Smooth muscle cell of the brain vasculature (primary cell): ENCODE data around the gene TM4SF20.

Experiments used
- DNase-seq: peaks from one replicate; pipeline ENCODE4 v3.0.0-alpha.2; 2012; ENCODE audit warnings: low read depth, low spot score

TM4SF20 gene

DNA sequence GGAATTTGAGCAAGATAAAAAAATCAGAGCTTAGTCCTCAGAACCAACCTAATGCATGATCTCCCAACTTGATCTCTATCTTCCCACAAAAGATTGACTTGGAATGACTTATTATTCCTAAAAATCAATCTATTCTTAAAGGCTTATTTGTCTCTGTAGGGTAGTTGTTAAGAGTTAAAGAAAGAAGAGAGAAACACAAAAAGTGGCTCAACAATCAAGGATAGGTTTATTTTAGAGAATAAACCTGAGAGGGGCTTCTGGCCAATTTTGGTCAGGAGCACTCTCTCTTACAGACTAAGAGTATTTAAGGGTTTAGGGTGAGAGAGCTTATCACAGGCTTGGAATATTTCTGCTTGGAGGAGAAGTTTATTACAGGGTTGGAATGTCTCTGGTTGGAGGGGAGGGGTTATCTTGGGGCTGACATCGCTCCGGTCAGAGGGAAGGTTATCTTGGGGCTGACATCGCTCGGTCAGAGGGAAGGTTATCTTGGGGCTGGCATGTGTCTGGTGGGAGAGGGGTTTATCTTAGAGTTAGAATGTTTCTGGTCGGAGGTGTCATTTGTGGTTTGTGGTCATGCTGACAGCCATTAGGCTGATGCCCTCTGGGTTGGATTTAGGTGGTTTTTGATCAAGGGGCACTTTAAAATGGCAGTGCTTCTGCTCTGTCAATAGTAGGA lies 56.4 kb downstream of the TM4SF20 start:
- DNase-seq = no peak

DNA sequence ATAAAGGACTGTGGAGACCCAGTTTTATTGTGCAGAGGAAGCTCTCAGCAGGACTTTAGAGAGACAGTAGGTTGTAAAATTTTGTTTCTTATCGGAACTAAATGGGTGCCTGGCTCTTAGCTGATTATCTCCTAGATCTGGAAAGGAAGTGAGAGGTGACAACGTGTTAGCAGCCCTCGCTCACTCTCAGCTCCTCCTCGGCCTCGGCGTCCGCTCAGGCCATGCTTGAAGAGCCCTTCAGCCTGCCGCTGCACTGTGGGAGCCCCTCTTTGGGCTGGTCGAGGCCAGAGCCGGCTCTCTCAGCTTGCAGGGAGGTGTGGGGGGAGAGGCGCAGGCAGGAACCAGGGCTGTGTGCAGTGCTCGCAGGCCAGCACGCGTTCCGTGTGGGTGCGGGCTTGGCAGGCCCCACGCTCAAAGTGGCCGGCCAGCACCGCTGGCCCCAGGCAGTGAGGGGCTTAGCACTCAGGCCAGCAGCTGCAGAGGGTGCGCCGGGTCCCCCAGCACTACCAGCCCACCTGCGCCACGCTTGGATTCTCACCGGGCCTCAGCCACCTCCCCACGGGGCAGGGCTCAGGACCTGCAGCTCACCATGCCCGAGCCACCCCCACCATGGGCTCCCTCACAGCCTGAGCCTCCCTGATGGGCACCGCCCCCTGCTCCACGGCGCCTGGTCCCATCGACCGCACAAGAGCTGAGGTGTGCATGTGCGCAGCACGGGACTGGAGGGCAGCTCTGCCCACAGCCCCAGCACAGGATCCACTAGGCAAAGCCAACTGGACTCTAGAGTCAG lies 58.6 kb downstream of the TM4SF20 start:
- DNase-seq = no peak

DNA sequence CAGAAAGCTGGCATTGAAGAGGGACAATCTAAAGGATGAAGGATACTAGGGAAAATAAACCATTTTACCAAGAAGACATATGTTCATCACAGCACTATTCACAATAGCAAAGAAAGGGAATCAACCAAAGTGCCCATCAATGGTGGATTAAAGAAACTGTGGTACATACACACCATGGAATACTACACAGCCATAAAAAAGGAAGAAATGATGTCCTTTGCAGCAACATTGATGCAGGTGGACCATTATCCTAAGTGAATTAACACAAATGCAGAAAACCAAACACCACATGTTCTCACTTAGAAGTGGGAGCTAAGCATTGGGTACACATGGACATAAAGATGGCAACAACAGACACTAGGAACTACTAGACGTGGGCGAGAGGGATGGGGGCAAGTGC lies 61.3 kb downstream of the TM4SF20 start:
- DNase-seq = no peak

DNA sequence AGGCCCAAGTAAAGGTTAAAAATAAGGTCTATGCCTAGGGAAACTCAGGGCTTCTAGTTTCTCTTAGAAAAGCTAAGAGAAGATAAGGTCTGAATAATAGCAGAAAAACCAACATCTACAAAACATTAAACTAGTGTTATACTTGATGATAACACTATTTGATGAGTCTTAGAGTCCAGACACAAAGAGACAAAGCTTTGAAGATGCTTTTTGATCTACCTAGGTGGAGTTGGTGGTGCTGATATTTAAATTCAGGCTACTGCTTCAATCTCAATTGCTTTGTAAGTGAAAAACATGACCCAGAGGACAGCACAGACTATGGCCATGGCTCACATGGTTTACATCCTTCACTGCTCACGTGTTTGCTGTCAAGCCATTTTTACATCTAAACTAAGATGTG lies 65.8 kb downstream of the TM4SF20 start:
- DNase-seq = no peak

DNA sequence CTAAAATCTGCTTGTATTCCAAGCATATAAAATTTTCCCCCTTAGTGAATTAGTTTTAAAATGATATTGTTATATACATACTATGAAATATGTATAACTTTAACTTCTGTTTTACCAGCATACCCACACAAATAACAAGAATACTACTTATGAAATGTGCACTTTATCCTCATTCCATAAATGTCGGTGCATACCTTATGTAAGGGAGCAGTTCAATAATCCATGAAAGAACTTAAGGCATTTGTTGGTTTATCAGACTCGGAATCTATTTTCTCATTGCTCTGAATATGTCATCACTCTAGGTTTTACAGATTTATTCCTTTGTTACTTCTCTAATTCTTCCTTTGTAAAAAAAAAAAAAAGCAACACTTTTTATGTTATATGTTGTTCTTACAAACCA lies 66.5 kb downstream of the TM4SF20 start:
- no peak for DNase-seq
